Liver (tissue), 9 donors: ENCODE data around the gene PAX5. TPM values are rescaled to one million over a fixed set of nuclear protein-coding genes. Genes with fewer than 3 reads are reported as not detected.

Experiments
- DNase-seq: peaks from one replicate; pipeline ENCODE4 v3.0.0-alpha.2; 2017; ENCODE audit warnings: low spot score
- H3K27ac ChIP-seq, 2 donors: one replicate each; pipeline ENCODE4 v1.7.0; 2013; ENCODE audit warnings: inconsistent platforms in 2 of 2, low read length in 2 of 2, control low read depth in 1 of 2, low read depth in 1 of 2, mild to moderate bottlenecking in 1 of 2
- H3K27me3 ChIP-seq, 4 donors: one replicate each; pipeline versions ENCODE4 v1.6.1 to v1.7.0; 2013; ENCODE audit warnings: low read length in 3 of 4, inconsistent platforms in 1 of 4, mild to moderate bottlenecking in 1 of 4, moderate library complexity in 1 of 4; ENCODE audit not compliant: control insufficient read depth in 4 of 4, insufficient read depth in 4 of 4
- H3K36me3 ChIP-seq, 4 donors: one replicate each; pipeline versions ENCODE4 v1.6.1 to v1.7.0; 2013; ENCODE audit warnings: low read length in 3 of 4, mild to moderate bottlenecking in 3 of 4, low read depth in 1 of 4, moderate library complexity in 1 of 4; ENCODE audit not compliant: control insufficient read depth in 4 of 4, insufficient read depth in 3 of 4
- H3K4me1 ChIP-seq, 4 donors: one replicate each; pipeline versions ENCODE4 v1.6.1 to v1.7.0; 2013; ENCODE audit warnings: low read length in 3 of 4, mild to moderate bottlenecking in 3 of 4, moderate library complexity in 1 of 4; ENCODE audit not compliant: control insufficient read depth in 4 of 4, insufficient read depth in 4 of 4
- H3K4me3 ChIP-seq, 3 donors: one replicate each; pipeline versions ENCODE4 v1.6.1 to v1.7.0; 2013; ENCODE audit warnings: low read length in 3 of 3, control low read depth in 1 of 3, low read depth in 1 of 3, mild to moderate bottlenecking in 1 of 3
- H3K9ac ChIP-seq, 2 donors: one replicate each; pipeline ENCODE4 v1.7.0; 2013; ENCODE audit warnings: low read length in 2 of 2, mild to moderate bottlenecking in 2 of 2, moderate library complexity in 2 of 2, control low read depth in 1 of 2, low read depth in 1 of 2
- H3K9me3 ChIP-seq, 4 donors: one replicate each; pipeline versions ENCODE4 v1.6.1 to v1.7.0; 2013; ENCODE audit warnings: low read length in 3 of 4; ENCODE audit not compliant: control insufficient read depth in 4 of 4
- EGR1 ChIP-seq, 2 donors: IDR thresholded peaks; 2 replicates each; pipeline ENCODE4 v1.6.1; 2016 to 2018; ENCODE audit warnings: antibody characterized with exemption in 2 of 2, low read depth in 2 of 2
- FOXA1 ChIP-seq: IDR thresholded peaks from 2 replicates; pipeline ENCODE4 v1.6.1; 2016; ENCODE audit warnings: antibody characterized with exemption
- FOXA2 ChIP-seq: IDR thresholded peaks from 2 replicates; pipeline ENCODE4 v1.6.1; 2016; ENCODE audit warnings: antibody characterized with exemption
- GABPA ChIP-seq, 2 donors: IDR thresholded peaks in 1 of 2; conservative IDR thresholded peaks in 1 of 2; 2 replicates each; pipeline ENCODE4 v1.6.1; 2016; ENCODE audit warnings: antibody characterized with exemption in 2 of 2, mild to moderate bottlenecking in 1 of 2, moderate library complexity in 1 of 2
- HNF4A ChIP-seq, 2 donors: conservative IDR thresholded peaks; 2 replicates each; pipeline ENCODE4 v1.6.1; 2016; ENCODE audit warnings: antibody characterized with exemption in 2 of 2, mild to moderate bottlenecking in 2 of 2
- HNF4G ChIP-seq: IDR thresholded peaks from 2 replicates; pipeline ENCODE4 v1.6.1; 2016; ENCODE audit warnings: antibody characterized with exemption
- JUND ChIP-seq, 2 donors: IDR thresholded peaks; 2 replicates each; pipeline ENCODE4 v1.6.1; 2016; ENCODE audit warnings: antibody characterized with exemption in 2 of 2
- NR2F2 ChIP-seq: IDR thresholded peaks from 2 replicates; pipeline ENCODE4 v1.6.1; 2016; ENCODE audit warnings: antibody characterized with exemption
- RAD21 ChIP-seq, 2 donors: IDR thresholded peaks; 2 replicates each; pipeline ENCODE4 v1.6.1; 2016; ENCODE audit warnings: antibody characterized with exemption in 2 of 2, mild to moderate bottlenecking in 2 of 2
- RXRA ChIP-seq, 2 donors: IDR thresholded peaks; 2 replicates each; pipeline ENCODE4 v1.6.1; 2017 to 2018; ENCODE audit warnings: antibody characterized with exemption in 2 of 2, mild to moderate bottlenecking in 1 of 2
- SP1 ChIP-seq: IDR thresholded peaks from 2 replicates; pipeline ENCODE4 v1.6.1; 2018; ENCODE audit warnings: antibody characterized with exemption, mild to moderate bottlenecking
- TAF1 ChIP-seq: conservative IDR thresholded peaks from 2 replicates; pipeline ENCODE4 v1.6.1; 2016; ENCODE audit warnings: antibody characterized with exemption, mild to moderate bottlenecking
- YY1 ChIP-seq: IDR thresholded peaks from 2 replicates; pipeline ENCODE4 v1.6.1; 2016; ENCODE audit warnings: antibody characterized with exemption, mild to moderate bottlenecking
- WGBS: extraction: QIAGEN DNeasy Blood & Tissue Kit; methylation state at CpG from one replicate; pipeline ENCODE4 v1.1.7; 2013; 5-methylcytosine and 5-hydroxymethylcytosine counted together
- polyA plus RNA-seq, 2 donors: library from polyadenylated mRNA; stranded (reverse) in 1 of 2; unstranded in 1 of 2; fragments of 200-250 nt in 1 of 2; fragments of >200 nt in 1 of 2; fragmentation: Nextera tagmentation in 1 of 2; extraction: Ambion mirVana in 1 of 2; gene quantifications; one replicate each; pipeline versions ENCODE4 v1.2.1 to v1.2.3, GENCODE V29; 2013 to 2015
- total RNA-seq, 2 donors: library from RNA; depleted of rRNA; stranded (reverse); fragments of >200 nt; gene quantifications; one replicate each; pipeline ENCODE4 v1.2.3, GENCODE V29; 2014
- TF ChIP-seq, protein P1 (sequence below): fragments of 150-350 bp; IDR thresholded peaks from 2 replicates; pipeline ENCODE4 v1.5.1; 2017; ENCODE audit warnings: improper control_type of control experiment, low read depth, low read length; ENCODE audit not compliant: missing input control
- TF ChIP-seq, protein P2 (sequence below): IDR thresholded peaks from 2 replicates; pipeline ENCODE4 v1.6.1; 2016; ENCODE audit warnings: antibody characterized with exemption
- TF ChIP-seq, protein P3 (sequence below): IDR thresholded peaks from 2 replicates; pipeline ENCODE4 v1.6.1; 2016; ENCODE audit warnings: antibody characterized with exemption
- TF ChIP-seq, protein P4 (sequence below): IDR thresholded peaks from 2 replicates; pipeline ENCODE4 v1.6.1; 2016; ENCODE audit warnings: antibody characterized with exemption
- TF ChIP-seq, protein P5 (sequence below): IDR thresholded peaks from 2 replicates; pipeline ENCODE4 v1.6.1; 2016; ENCODE audit warnings: antibody characterized with exemption, mild to moderate bottlenecking
- donor health status: healthy.
- donor health status: healthy.
- donor health status: healthy.
- donor health status: healthy.
- donor health status: healthy.

PAX5 gene
- total and polyA plus RNA-seq, 4 donors, result 0.05 to 2.7 (median 0.11) TPM

DNA sequence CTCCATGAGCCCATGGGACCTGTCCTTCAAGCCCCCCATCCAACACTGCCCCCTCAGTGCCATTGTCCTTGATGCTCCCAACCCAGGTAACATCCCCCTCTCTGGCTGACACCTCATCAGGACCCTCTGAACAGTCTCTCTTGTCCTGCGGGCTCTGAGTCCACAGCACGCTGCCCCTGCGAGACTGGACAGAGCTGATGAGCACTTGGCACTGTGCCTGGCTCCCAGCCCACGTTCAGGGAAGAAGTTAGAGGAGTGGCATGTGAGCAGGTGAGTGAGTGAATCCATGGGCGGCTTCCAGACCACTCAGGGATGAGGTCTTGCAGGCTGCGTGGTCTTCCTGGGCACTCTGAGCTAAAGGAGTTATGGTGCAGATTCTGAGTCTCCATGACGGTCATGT, 70.7 kb downstream of the PAX5 start:
- H3K36me3 ChIP-seq, result no peaks in the 10 kb centered on the region
- DNase-seq, result no peak
- no peaks in the 10 kb centered on the region for H3K9me3 ChIP-seq
- H3K27me3 ChIP-seq, result peaks cover 0 to 9% (median 0%) of the 10 kb centered on the region in 4 donors
- 85% methylated on average over 7 of the region's 7 CpGs for WGBS
- TF ChIP-seq, protein P1, sequence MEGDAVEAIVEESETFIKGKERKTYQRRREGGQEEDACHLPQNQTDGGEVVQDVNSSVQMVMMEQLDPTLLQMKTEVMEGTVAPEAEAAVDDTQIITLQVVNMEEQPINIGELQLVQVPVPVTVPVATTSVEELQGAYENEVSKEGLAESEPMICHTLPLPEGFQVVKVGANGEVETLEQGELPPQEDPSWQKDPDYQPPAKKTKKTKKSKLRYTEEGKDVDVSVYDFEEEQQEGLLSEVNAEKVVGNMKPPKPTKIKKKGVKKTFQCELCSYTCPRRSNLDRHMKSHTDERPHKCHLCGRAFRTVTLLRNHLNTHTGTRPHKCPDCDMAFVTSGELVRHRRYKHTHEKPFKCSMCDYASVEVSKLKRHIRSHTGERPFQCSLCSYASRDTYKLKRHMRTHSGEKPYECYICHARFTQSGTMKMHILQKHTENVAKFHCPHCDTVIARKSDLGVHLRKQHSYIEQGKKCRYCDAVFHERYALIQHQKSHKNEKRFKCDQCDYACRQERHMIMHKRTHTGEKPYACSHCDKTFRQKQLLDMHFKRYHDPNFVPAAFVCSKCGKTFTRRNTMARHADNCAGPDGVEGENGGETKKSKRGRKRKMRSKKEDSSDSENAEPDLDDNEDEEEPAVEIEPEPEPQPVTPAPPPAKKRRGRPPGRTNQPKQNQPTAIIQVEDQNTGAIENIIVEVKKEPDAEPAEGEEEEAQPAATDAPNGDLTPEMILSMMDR, result no peak
- TF ChIP-seq RXRA (IDR thresholded peaks at IDR 0.05), result no peak
- TF ChIP-seq HNF4G, result no peak
- TF ChIP-seq, protein P2, sequence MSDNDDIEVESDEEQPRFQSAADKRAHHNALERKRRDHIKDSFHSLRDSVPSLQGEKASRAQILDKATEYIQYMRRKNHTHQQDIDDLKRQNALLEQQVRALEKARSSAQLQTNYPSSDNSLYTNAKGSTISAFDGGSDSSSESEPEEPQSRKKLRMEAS, result no peak
- no peak for TF ChIP-seq SP1
- TF ChIP-seq GABPA (IDR thresholded peaks at IDR 0.05 in 1 of 2, conservative IDR thresholded peaks at IDR 0.05 in 1 of 2), result no peak
- TF ChIP-seq JUND (IDR thresholded peaks at IDR 0.05), result no peak
- no peak for TF ChIP-seq NR2F2
- TF ChIP-seq, protein P3, sequence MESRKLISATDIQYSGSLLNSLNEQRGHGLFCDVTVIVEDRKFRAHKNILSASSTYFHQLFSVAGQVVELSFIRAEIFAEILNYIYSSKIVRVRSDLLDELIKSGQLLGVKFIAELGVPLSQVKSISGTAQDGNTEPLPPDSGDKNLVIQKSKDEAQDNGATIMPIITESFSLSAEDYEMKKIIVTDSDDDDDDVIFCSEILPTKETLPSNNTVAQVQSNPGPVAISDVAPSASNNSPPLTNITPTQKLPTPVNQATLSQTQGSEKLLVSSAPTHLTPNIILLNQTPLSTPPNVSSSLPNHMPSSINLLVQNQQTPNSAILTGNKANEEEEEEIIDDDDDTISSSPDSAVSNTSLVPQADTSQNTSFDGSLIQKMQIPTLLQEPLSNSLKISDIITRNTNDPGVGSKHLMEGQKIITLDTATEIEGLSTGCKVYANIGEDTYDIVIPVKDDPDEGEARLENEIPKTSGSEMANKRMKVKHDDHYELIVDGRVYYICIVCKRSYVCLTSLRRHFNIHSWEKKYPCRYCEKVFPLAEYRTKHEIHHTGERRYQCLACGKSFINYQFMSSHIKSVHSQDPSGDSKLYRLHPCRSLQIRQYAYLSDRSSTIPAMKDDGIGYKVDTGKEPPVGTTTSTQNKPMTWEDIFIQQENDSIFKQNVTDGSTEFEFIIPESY, result no peak
- no peak for TF ChIP-seq RAD21 (IDR thresholded peaks at IDR 0.05)
- TF ChIP-seq HNF4A (conservative IDR thresholded peaks at IDR 0.05), result no peak
- TF ChIP-seq EGR1 (IDR thresholded peaks at IDR 0.05; ENCODE audit: low read depth in 2 of 2), result no peak
- no peak for TF ChIP-seq FOXA2
- TF ChIP-seq, protein P4, sequence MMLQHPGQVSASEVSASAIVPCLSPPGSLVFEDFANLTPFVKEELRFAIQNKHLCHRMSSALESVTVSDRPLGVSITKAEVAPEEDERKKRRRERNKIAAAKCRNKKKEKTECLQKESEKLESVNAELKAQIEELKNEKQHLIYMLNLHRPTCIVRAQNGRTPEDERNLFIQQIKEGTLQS, result no peak
- no peak for TF ChIP-seq FOXA1
- no peak for TF ChIP-seq TAF1
- no peak for TF ChIP-seq YY1
- TF ChIP-seq, protein P5, sequence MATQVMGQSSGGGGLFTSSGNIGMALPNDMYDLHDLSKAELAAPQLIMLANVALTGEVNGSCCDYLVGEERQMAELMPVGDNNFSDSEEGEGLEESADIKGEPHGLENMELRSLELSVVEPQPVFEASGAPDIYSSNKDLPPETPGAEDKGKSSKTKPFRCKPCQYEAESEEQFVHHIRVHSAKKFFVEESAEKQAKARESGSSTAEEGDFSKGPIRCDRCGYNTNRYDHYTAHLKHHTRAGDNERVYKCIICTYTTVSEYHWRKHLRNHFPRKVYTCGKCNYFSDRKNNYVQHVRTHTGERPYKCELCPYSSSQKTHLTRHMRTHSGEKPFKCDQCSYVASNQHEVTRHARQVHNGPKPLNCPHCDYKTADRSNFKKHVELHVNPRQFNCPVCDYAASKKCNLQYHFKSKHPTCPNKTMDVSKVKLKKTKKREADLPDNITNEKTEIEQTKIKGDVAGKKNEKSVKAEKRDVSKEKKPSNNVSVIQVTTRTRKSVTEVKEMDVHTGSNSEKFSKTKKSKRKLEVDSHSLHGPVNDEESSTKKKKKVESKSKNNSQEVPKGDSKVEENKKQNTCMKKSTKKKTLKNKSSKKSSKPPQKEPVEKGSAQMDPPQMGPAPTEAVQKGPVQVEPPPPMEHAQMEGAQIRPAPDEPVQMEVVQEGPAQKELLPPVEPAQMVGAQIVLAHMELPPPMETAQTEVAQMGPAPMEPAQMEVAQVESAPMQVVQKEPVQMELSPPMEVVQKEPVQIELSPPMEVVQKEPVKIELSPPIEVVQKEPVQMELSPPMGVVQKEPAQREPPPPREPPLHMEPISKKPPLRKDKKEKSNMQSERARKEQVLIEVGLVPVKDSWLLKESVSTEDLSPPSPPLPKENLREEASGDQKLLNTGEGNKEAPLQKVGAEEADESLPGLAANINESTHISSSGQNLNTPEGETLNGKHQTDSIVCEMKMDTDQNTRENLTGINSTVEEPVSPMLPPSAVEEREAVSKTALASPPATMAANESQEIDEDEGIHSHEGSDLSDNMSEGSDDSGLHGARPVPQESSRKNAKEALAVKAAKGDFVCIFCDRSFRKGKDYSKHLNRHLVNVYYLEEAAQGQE, result no peak
- no peak overlapping the region for H3K9ac ChIP-seq
- H3K27ac ChIP-seq, result no peak overlapping the region
- H3K4me3 ChIP-seq, result no peak overlapping the region
- H3K4me1 ChIP-seq, result peaks cover 0 to 2% (median 0%) of the 10 kb centered on the region in 4 donors
